Endothelial cell of umbilical vein (primary cell): ENCODE data around the gene CD58. TPM values are rescaled to one million over a fixed set of nuclear protein-coding genes. Genes with fewer than 3 reads are reported as not detected.

Experiments
- BruUV-seq: library from RNA; stranded (reverse); fragments of 400-500 nt; replicated peaks from 2 replicates; lab custom pipeline; 2021; lab: Mats Ljungman, UMichigan
- CTCF ChIA-PET: fragments of 300-600, 350-600 bp; sonication (Branson Sonifier 250); formaldehyde crosslinking; loops from one replicate; lab custom pipeline; 2021; ENCODE audit warnings: antibody characterized with exemption, inconsistent platforms; lab: Charles Lee
- POLR2A ChIA-PET: fragments of 300-600, 350-600 bp; sonication (Branson Sonifier 250); formaldehyde crosslinking; loops from one replicate; lab custom pipeline; 2021; ENCODE audit warnings: antibody characterized with exemption, inconsistent platforms; lab: Charles Lee
- DNase-seq: peaks from one replicate; pipeline ENCODE4 v3.0.0-alpha.2; 2011; ENCODE audit warnings: low read depth, low spot score
- FAIRE-seq: peaks from 2 replicates; lab custom pipeline; 2011; peaks lifted over from hg19 to GRCh38; lab: Jason Lieb, UNC
- H2AFZ ChIP-seq: 2 replicates; pipeline ENCODE4 v1.6.0; 2012; ENCODE audit warnings: low read depth, low read length, control low read depth, inconsistent platforms
- H3K27ac ChIP-seq: 2 replicates; pipeline ENCODE4 v1.5.1; 2011; ENCODE audit warnings: low read depth, mild to moderate bottlenecking, control low read depth, low read length, moderate library complexity; ENCODE audit not compliant: insufficient read depth
- H3K27me3 ChIP-seq, 2 experiments: 2 replicates each; pipeline versions ENCODE4 v1.6.0 to v1.6.1; 2011; ENCODE audit warnings: low read length in 2 of 2, mixed read lengths in 1 of 2; ENCODE audit not compliant: control insufficient read depth in 2 of 2, insufficient read depth in 2 of 2
- H3K36me3 ChIP-seq, 2 experiments: 2 replicates in 1 of 2; 3 replicates in 1 of 2; pipeline ENCODE4 v1.5.1; 2011; ENCODE audit warnings: low read length in 2 of 2, mild to moderate bottlenecking in 1 of 2, moderate library complexity in 1 of 2; ENCODE audit not compliant: control insufficient read depth in 2 of 2, insufficient read depth in 2 of 2; ENCODE audit errors: extremely low read depth in 1 of 2
- H3K4me1 ChIP-seq: 3 replicates; pipeline ENCODE4 v1.5.1; 2011; ENCODE audit warnings: mild to moderate bottlenecking, low read length; ENCODE audit not compliant: control insufficient read depth, insufficient read depth; ENCODE audit errors: extremely low read depth
- H3K4me2 ChIP-seq: 2 replicates; pipeline ENCODE4 v1.6.1; 2011; ENCODE audit warnings: low read length, control low read depth, mixed read lengths; ENCODE audit not compliant: insufficient read depth
- H3K4me3 ChIP-seq, 3 experiments: fragments of 200-600 bp in 1 of 3; sonication (generic), shearing (Covaris generic) in 1 of 3; replicated peaks in 1 of 3; 2 replicates each; pipeline ENCODE4 v1.5.1; 2011 to 2016; ENCODE audit warnings: control low read depth in 3 of 3, low read length in 3 of 3, mild to moderate bottlenecking in 2 of 3, inconsistent platforms in 1 of 3, low read depth in 1 of 3, moderate library complexity in 1 of 3; ENCODE audit not compliant: insufficient read depth in 1 of 3
- H3K79me2 ChIP-seq: 2 replicates; pipeline ENCODE4 v1.6.0; 2012; ENCODE audit warnings: low read length, inconsistent platforms; ENCODE audit not compliant: control insufficient read depth, insufficient read depth
- H3K9ac ChIP-seq: replicated peaks from 2 replicates; pipeline ENCODE3; 2011; ENCODE audit warnings: low read length, control low read depth; ENCODE audit not compliant: insufficient read depth; ENCODE audit errors: extremely low read depth
- H3K9me1 ChIP-seq: replicated peaks from 3 replicates; pipeline ENCODE4 v1.6.0; 2011; ENCODE audit warnings: mild to moderate bottlenecking, low read length; ENCODE audit not compliant: control insufficient read depth, insufficient read depth; ENCODE audit errors: extremely low read depth
- H3K9me3 ChIP-seq: replicated peaks from 2 replicates; pipeline ENCODE4 v1.5.1; 2012; ENCODE audit warnings: low read length, inconsistent platforms; ENCODE audit not compliant: control insufficient read depth, insufficient read depth
- H4K20me1 ChIP-seq: replicated peaks from 2 replicates; pipeline ENCODE3; 2011; ENCODE audit warnings: mild to moderate bottlenecking, low read length; ENCODE audit not compliant: control insufficient read depth, insufficient read depth; ENCODE audit errors: extremely low read depth
- EZH2 ChIP-seq: IDR thresholded peaks from 2 replicates; pipeline ENCODE4 v1.6.1; 2012; ENCODE audit warnings: borderline replicate concordance, low read depth, mild to moderate bottlenecking, moderate library complexity, low read length, inconsistent platforms; ENCODE audit not compliant: severe bottlenecking
- FOS ChIP-seq: IDR thresholded peaks from 2 replicates; pipeline ENCODE4 v1.6.1; 2011; ENCODE audit warnings: mild to moderate bottlenecking, low read length, moderate library complexity, borderline replicate concordance; ENCODE audit not compliant: insufficient read depth
- GATA2 ChIP-seq: IDR thresholded peaks from 2 replicates; pipeline ENCODE4 v1.7.0; 2011; ENCODE audit warnings: low read depth, mild to moderate bottlenecking, moderate library complexity, mixed read lengths, low read length; ENCODE audit not compliant: insufficient read length, insufficient read depth
- JUN ChIP-seq: IDR thresholded peaks from 2 replicates; pipeline ENCODE4 v1.6.1; 2011; ENCODE audit warnings: borderline replicate concordance, low read depth; ENCODE audit not compliant: insufficient read length, insufficient read depth
- MYC ChIP-seq: IDR thresholded peaks from one replicate; pipeline ENCODE4 v1.6.1; 2011; ENCODE audit warnings: mild to moderate bottlenecking, low read depth, low read length
- POLR2A ChIP-seq: IDR thresholded peaks from 2 replicates; pipeline ENCODE4 v1.6.1; 2012; ENCODE audit warnings: low read depth, mild to moderate bottlenecking, control low read depth, low read length
- POLR2AphosphoS5 ChIP-seq: IDR thresholded peaks from 2 replicates; pipeline ENCODE4 v1.6.1; 2012; ENCODE audit warnings: low read depth, mild to moderate bottlenecking, control low read depth, low read length, moderate library complexity; ENCODE audit not compliant: insufficient read depth
- dilution Hi-C: fragments of 300-500 bp; cut with MboI; formaldehyde crosslinking; loops from one replicate; pipeline ENCODE4 v1.15.0; 2019; ENCODE audit warnings: low sequenced_read_pairs; ENCODE audit not compliant: extremely low pct_ligation_motif_present
- intact Hi-C: fragments of 100-400 bp; cut with micrococcal nuclease; formaldehyde crosslinking; loops from one replicate; pipeline ENCODE4 v1.10.0; 2022
- polyA plus RNA-seq, 4 experiments: library from polyadenylated mRNA; depleted of rRNA in 3 of 4; stranded (reverse) in 3 of 4; unstranded in 1 of 4; fragments of >200 nt; gene quantifications; 2 replicates each; pipeline versions ENCODE4 v1.2.1 to v1.2.3, GENCODE V29; 2011 to 2012; ENCODE audit warnings: missing spikeins in 1 of 4
- total RNA-seq: library from RNA; stranded (reverse); gene quantifications from 2 replicates; pipeline ENCODE4 v1.2.3, GENCODE V29; 2021
- TF ChIP-seq, protein P1 (sequence below): IDR thresholded peaks from 2 replicates; pipeline ENCODE4 v1.6.1; 2011; ENCODE audit not compliant: insufficient read depth, insufficient read length
- TF ChIP-seq, protein P2 (sequence below), 2 donors: IDR thresholded peaks; 1 replicate in 1 of 2; 2 replicates in 1 of 2; pipeline ENCODE4 v1.5.1; 2011; ENCODE audit warnings: low read length in 2 of 2, mild to moderate bottlenecking in 2 of 2, moderate library complexity in 2 of 2, control low read depth in 1 of 2, inconsistent platforms in 1 of 2, low read depth in 1 of 2; ENCODE audit not compliant: insufficient read depth in 1 of 2; ENCODE audit errors: extremely low read depth in 1 of 2

Gene CD58
- total and polyA plus RNA-seq, 2 donors (not counting 3 experiments of a cell fraction or from before 2014, with no cell fraction given), result 9.8 to 12.7 TPM

DNA sequence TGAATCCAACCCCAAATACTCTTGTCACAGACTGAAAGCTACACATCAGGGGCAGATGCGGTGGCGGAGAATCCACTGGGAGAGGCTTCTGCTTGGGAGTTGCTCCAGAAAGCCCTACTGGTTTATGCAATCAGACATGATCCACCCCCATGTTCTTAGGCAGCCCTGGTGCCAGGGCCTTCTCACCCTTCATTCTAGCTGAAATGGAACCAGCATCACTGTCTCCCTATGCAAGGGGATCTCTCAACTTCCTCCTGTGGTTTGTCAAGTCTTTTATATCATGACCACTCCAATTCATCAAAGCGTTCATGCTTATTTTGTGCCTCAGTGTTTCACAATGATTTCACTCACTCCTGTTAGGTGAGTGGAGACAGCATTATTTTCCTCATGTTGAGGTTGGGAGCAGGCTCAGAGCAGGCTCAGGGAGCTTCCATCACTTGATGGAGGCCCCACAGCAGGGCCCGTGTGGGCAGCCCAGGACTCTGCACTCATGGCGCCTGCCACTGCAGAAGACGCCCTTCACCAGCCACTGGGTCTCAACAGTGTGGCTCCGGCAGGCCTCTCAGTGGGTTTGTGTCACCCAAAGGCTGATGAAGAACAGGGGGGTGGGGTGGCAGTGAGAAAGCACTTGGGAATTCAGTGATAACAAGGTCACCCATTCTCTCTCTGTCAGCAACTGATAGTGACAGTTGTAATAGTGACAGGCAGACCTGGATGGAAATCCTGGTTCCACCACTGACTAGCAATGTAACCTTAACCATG is 67.1 kb downstream of the CD58 start:
- no TSS peak for BruUV-seq
- TF ChIP-seq POLR2AphosphoS5 (no peak), EZH2 (no peak), MYC (no peak), POLR2A (no peak), JUN (no peak), FOS (no peak), GATA2 (no peak)
- TF ChIP-seq, protein P1, sequence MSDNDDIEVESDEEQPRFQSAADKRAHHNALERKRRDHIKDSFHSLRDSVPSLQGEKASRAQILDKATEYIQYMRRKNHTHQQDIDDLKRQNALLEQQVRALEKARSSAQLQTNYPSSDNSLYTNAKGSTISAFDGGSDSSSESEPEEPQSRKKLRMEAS, result no peak
- TF ChIP-seq, protein P2, sequence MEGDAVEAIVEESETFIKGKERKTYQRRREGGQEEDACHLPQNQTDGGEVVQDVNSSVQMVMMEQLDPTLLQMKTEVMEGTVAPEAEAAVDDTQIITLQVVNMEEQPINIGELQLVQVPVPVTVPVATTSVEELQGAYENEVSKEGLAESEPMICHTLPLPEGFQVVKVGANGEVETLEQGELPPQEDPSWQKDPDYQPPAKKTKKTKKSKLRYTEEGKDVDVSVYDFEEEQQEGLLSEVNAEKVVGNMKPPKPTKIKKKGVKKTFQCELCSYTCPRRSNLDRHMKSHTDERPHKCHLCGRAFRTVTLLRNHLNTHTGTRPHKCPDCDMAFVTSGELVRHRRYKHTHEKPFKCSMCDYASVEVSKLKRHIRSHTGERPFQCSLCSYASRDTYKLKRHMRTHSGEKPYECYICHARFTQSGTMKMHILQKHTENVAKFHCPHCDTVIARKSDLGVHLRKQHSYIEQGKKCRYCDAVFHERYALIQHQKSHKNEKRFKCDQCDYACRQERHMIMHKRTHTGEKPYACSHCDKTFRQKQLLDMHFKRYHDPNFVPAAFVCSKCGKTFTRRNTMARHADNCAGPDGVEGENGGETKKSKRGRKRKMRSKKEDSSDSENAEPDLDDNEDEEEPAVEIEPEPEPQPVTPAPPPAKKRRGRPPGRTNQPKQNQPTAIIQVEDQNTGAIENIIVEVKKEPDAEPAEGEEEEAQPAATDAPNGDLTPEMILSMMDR (IDR thresholded peaks at IDR 0.05; ENCODE audit: extremely low read depth in 1 of 2, insufficient read depth in 1 of 2, low read depth in 1 of 2, low read length in 2 of 2), result no peak
- H3K27ac ChIP-seq, result no peak overlapping the region
- peaks cover 16% of the 10 kb centered on the region for H3K4me1 ChIP-seq
- DNase-seq (no peak), FAIRE-seq (no peak)
- POLR2A ChIA-PET, result no interaction called here
- H3K79me2 ChIP-seq, result no peaks in the 10 kb centered on the region
- H3K9me3 ChIP-seq, result no peaks in the 10 kb centered on the region
- no peaks in the 10 kb centered on the region for H3K36me3 ChIP-seq
- no peak overlapping the region for H3K4me3 ChIP-seq
- no peak overlapping the region for H3K4me2 ChIP-seq
- intact Hi-C loops, result loop anchor here (10.0 kb wide), 1 partner anchor 61 kb away; no protein-coding TSS in a partner anchor
- no peaks in the 10 kb centered on the region for H3K27me3 ChIP-seq
- H3K9ac ChIP-seq, result no peak overlapping the region
- no peaks in the 10 kb centered on the region for H3K9me1 ChIP-seq
- no peak overlapping the region for H2AFZ ChIP-seq
- CTCF ChIA-PET, result interaction anchor here (2.4 to 11.4 kb wide), 3 partner anchors 18 to 363 kb away, joined by 7 to 479 read pairs (median 28); no protein-coding TSS in a partner anchor
- dilution Hi-C loops, result no loop called here
- H4K20me1 ChIP-seq, result no peaks in the 10 kb centered on the region
